CD14-positive monocyte (primary cell): ENCODE measurements around the gene PLCD3. TPM values are rescaled to one million over a fixed set of nuclear protein-coding genes. Genes with fewer than 3 reads are reported as not detected.

Experiments used
- DNase-seq, 3 donors: peaks; one replicate each; pipeline ENCODE4 v3.0.0-alpha.2; 2011 to 2022
- H2AFZ ChIP-seq: 2 replicates; pipeline ENCODE4 v1.6.0; 2012; ENCODE audit warnings: mild to moderate bottlenecking, low read depth, low read length, inconsistent platforms; ENCODE audit not compliant: insufficient read depth, poor library complexity, severe bottlenecking
- H3K27ac ChIP-seq, 2 donors: 1 replicate in 1 of 2; 2 replicates in 1 of 2; pipeline ENCODE4 v1.5.1; 2012 to 2013; ENCODE audit warnings: low read length in 2 of 2, control low read depth in 1 of 2, inconsistent platforms in 1 of 2, low read depth in 1 of 2, mild to moderate bottlenecking in 1 of 2
- H3K27me3 ChIP-seq, 2 donors: one replicate each; pipeline versions ENCODE4 v1.6.0 to v1.6.1; 2011 to 2013; ENCODE audit warnings: low read length in 2 of 2; ENCODE audit not compliant: control insufficient read depth in 2 of 2, insufficient read depth in 2 of 2
- H3K36me3 ChIP-seq, 2 donors: replicated peaks in 1 of 2; 1 replicate in 1 of 2; 2 replicates in 1 of 2; pipeline versions ENCODE4 v1.5.1 to v1.6.1; 2012 to 2013; ENCODE audit warnings: low read length in 2 of 2, control low read depth in 1 of 2, inconsistent platforms in 1 of 2, mild to moderate bottlenecking in 1 of 2; ENCODE audit not compliant: insufficient read depth in 2 of 2, control insufficient read depth in 1 of 2
- H3K4me1 ChIP-seq, 2 donors: 1 replicate in 1 of 2; 2 replicates in 1 of 2; pipeline versions ENCODE4 v1.5.1 to v1.6.1; 2012 to 2013; ENCODE audit warnings: low read length in 2 of 2, control low read depth in 1 of 2, inconsistent platforms in 1 of 2, mild to moderate bottlenecking in 1 of 2, moderate library complexity in 1 of 2; ENCODE audit not compliant: insufficient read depth in 2 of 2, control insufficient read depth in 1 of 2
- H3K4me2 ChIP-seq: replicated peaks from 2 replicates; pipeline ENCODE3; 2012; ENCODE audit warnings: low read length, moderate library complexity, mild to moderate bottlenecking; ENCODE audit not compliant: poor library complexity, severe bottlenecking; ENCODE audit errors: extremely low read depth
- H3K4me3 ChIP-seq, 3 experiments: fragments of 200-600 bp in 1 of 3; sonication (generic) in 1 of 3; replicated peaks in 1 of 3; 1 replicate in 2 of 3; 2 replicates in 1 of 3; pipeline ENCODE4 v1.5.1; 2011 to 2013; ENCODE audit warnings: low read length in 3 of 3, mild to moderate bottlenecking in 3 of 3, control low read depth in 2 of 3, low read depth in 2 of 3, inconsistent platforms in 1 of 3, moderate library complexity in 1 of 3
- H3K79me2 ChIP-seq: 2 replicates; pipeline ENCODE4 v1.6.0; 2012; ENCODE audit warnings: mild to moderate bottlenecking, control low read depth, inconsistent platforms, low read length, moderate library complexity; ENCODE audit not compliant: insufficient read depth
- H3K9ac ChIP-seq: 2 replicates; pipeline ENCODE4 v1.6.0; 2017; ENCODE audit warnings: low read length, mild to moderate bottlenecking; ENCODE audit not compliant: insufficient read depth, poor library complexity, severe bottlenecking
- H3K9me3 ChIP-seq, 2 donors: replicated peaks in 1 of 2; 1 replicate in 1 of 2; 2 replicates in 1 of 2; pipeline versions ENCODE4 v1.5.1 to v1.6.1; 2012 to 2013; ENCODE audit warnings: low read length in 2 of 2, control low read depth in 1 of 2; ENCODE audit not compliant: control insufficient read depth in 1 of 2, insufficient read depth in 1 of 2
- H4K20me1 ChIP-seq: 2 replicates; pipeline ENCODE4 v1.6.0; 2012; ENCODE audit warnings: mild to moderate bottlenecking, low read length, control low read depth, moderate library complexity; ENCODE audit not compliant: insufficient read depth
- H3K27ac Mint-ChIP-seq, 7 donors: one replicate each; pipeline ENCODE4 v1.8.0; 2020; ENCODE audit warnings: mild to moderate bottlenecking in 7 of 7, mixed read lengths in 7 of 7, moderate library complexity in 6 of 7, inconsistent platforms in 2 of 7
- H3K27me3 Mint-ChIP-seq, 3 donors: one replicate each; pipeline ENCODE4 v1.8.0; 2021 to 2022; ENCODE audit warnings: low read depth in 3 of 3, mild to moderate bottlenecking in 3 of 3, mixed read lengths in 3 of 3, moderate library complexity in 3 of 3, inconsistent platforms in 1 of 3
- H3K36me3 Mint-ChIP-seq, 2 donors: one replicate each; pipeline ENCODE4 v1.8.0; 2020; ENCODE audit warnings: mixed read lengths in 2 of 2, inconsistent platforms in 1 of 2, mild to moderate bottlenecking in 1 of 2
- H3K4me1 Mint-ChIP-seq: one replicate; pipeline ENCODE4 v1.8.0; 2020; ENCODE audit warnings: mild to moderate bottlenecking, mixed read lengths
- H3K4me3 Mint-ChIP-seq, 2 donors: one replicate each; pipeline ENCODE4 v1.8.0; 2020; ENCODE audit warnings: mild to moderate bottlenecking in 2 of 2, mixed read lengths in 2 of 2, moderate library complexity in 1 of 2
- H3K9me3 Mint-ChIP-seq, 7 donors: one replicate each; pipeline ENCODE4 v1.8.0; 2020 to 2022; ENCODE audit warnings: mixed read lengths in 7 of 7, mild to moderate bottlenecking in 6 of 7, moderate library complexity in 6 of 7, inconsistent platforms in 2 of 7
- CTCF ChIP-seq: fragments of 200-600 bp; IDR thresholded peaks from one replicate; pipeline ENCODE4 v1.8.0; 2022; ENCODE audit warnings: antibody characterized with exemption, mild to moderate bottlenecking
- WGBS: methylation state at CpG from one replicate; pipeline ENCODE4 v1.1.5; 2013; ENCODE audit warnings: missing lambda C conversion rate; ENCODE audit not compliant: insufficient coverage; 5-methylcytosine and 5-hydroxymethylcytosine counted together
- intact Hi-C, 2 donors: fragments of 100-400 bp; cut with micrococcal nuclease; formaldehyde crosslinking; loops; one replicate each; pipeline versions ENCODE4 v1.15.0 to v1.15.1; 2023
- polyA plus RNA-seq, 3 donors: library from polyadenylated mRNA; depleted of rRNA in 1 of 3; unstranded in 2 of 3; stranded (reverse) in 1 of 3; fragments of 300-500 nt in 2 of 3; fragments of >200 nt in 1 of 3; fragmentation: Illumina TruSeq in 2 of 3; gene quantifications; 1 replicate in 2 of 3; 2 replicates in 1 of 3; pipeline ENCODE4 v1.2.3, GENCODE V29; 2012 to 2021

PLCD3 gene
- polyA plus RNA-seq, 3 donors: 0.97 to 25.8 (median 2.5) TPM

DNA sequence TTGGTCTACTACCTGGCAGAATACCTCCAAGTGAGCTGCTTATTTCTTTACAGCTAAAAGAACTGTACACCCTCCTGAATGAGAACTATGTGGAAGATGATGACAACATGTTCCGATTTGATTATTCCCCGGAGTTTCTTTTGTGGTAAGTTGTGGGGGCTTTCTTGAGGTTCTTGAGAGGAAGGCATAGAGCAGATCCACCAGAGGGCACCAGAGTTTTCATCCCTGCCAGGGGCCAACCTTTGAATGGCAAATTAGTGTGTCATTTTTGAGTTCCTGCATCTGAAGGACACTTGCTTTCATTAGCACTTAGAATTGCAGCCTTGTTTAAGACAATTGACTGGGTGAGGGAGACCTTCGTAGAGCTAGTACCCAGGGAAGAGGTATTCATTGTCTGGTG, 36.2 kb downstream of the PLCD3 start:
- no peak overlapping the region for H3K4me3 ChIP-seq
- no peaks in the 10 kb centered on the region for H3K4me1 ChIP-seq
- H3K27ac ChIP-seq: no peak overlapping the region
- no peak for DNase-seq
- H3K4me2 ChIP-seq: no peak overlapping the region
- intact Hi-C loops: loop anchor here (5.0 to 10.0 kb wide), 2 partner anchors 36 to 171 kb away; partner anchors contain the start of gene PLCD3 (in 2 of the 2)
- H3K4me3 Mint-ChIP-seq: no peak overlapping the region
- H3K36me3 ChIP-seq: peaks cover 81 to 94% of the 10 kb centered on the region in 2 donors
- H3K27me3 ChIP-seq: no peaks in the 10 kb centered on the region
- peaks cover 53% of the 10 kb centered on the region for H4K20me1 ChIP-seq
- H3K4me1 Mint-ChIP-seq: no peaks in the 10 kb centered on the region
- H3K27me3 Mint-ChIP-seq: peaks cover 0 to 2% (median 2%) of the 10 kb centered on the region in 3 donors
- H3K36me3 Mint-ChIP-seq: peaks cover 81 to 97% of the 10 kb centered on the region in 2 donors
- WGBS: 82% methylated on average over 3 of the region's 3 CpGs
- H3K9me3 Mint-ChIP-seq: no peaks in the 10 kb centered on the region
- H2AFZ ChIP-seq: no peak overlapping the region
- H3K27ac Mint-ChIP-seq: peak overlapping the region in 1 of 7 donors; percentile 12
- H3K79me2 ChIP-seq: peaks cover 1% of the 10 kb centered on the region
- TF ChIP-seq CTCF: peak; percentile 34
- no peaks in the 10 kb centered on the region for H3K9me3 ChIP-seq
- H3K9ac ChIP-seq: no peak overlapping the region

- Histone ChIP-seq H3K4me1 (no peaks in the 10 kb centered on the region), H3K27ac (no peak overlapping the region), H3K4me3 (no peak overlapping the region), H3K4me2 (no peak overlapping the region), H3K79me2 (peaks cover 2% of the 10 kb centered on the region), H2AFZ (no peak overlapping the region), H3K9me3 (no peaks in the 10 kb centered on the region), H3K9ac (no peak overlapping the region), H4K20me1 (peaks cover 59% of the 10 kb centered on the region), H3K36me3 (peaks cover 90 to 100% of the 10 kb centered on the region in 2 donors), H3K27me3 (no peaks in the 10 kb centered on the region)
- H3K4me3 Mint-ChIP-seq: no peak overlapping the region
- 88% methylated on average over 11 of the region's 13 CpGs for WGBS
- no peaks in the 10 kb centered on the region for H3K4me1 Mint-ChIP-seq
- intact Hi-C loops: loop anchor here in 1 of 2 donors (10.0 kb wide), 1 partner anchor 169 kb away; no protein-coding TSS in a partner anchor
- H3K36me3 Mint-ChIP-seq: peaks cover 83 to 100% of the 10 kb centered on the region in 2 donors
- DNase-seq: no peak
- no peak for TF ChIP-seq CTCF
- no peaks in the 10 kb centered on the region for H3K9me3 Mint-ChIP-seq
- peaks cover 0 to 2% (median 2%) of the 10 kb centered on the region in 3 donors for H3K27me3 Mint-ChIP-seq
- peak overlapping the region in 3 of 7 donors; percentile 28 to 32 (median 31) for H3K27ac Mint-ChIP-seq
Measured at GRCh38 chr17:45093444-45094110, 38.7 kb downstream of the PLCD3 start.
